NT2/D1 (cell line): ENCODE data around the gene MAN2A2.
"Not testable (repeated sequence)": the region's sequence is repeated elsewhere in the genome, so short reads cannot be mapped to it uniquely, and the experiment has no call there.

ENCODE experiments used
- SUZ12 ChIP-seq: IDR thresholded peaks from 2 replicates; pipeline ENCODE4 v1.6.1; 2011; ENCODE audit not compliant: insufficient read length, insufficient read depth; ENCODE audit errors: extremely low read depth
- ZNF274 ChIP-seq: IDR thresholded peaks from 2 replicates; pipeline ENCODE4 v1.6.1; 2011; ENCODE audit warnings: mild to moderate bottlenecking, low read depth, low read length

DNA sequence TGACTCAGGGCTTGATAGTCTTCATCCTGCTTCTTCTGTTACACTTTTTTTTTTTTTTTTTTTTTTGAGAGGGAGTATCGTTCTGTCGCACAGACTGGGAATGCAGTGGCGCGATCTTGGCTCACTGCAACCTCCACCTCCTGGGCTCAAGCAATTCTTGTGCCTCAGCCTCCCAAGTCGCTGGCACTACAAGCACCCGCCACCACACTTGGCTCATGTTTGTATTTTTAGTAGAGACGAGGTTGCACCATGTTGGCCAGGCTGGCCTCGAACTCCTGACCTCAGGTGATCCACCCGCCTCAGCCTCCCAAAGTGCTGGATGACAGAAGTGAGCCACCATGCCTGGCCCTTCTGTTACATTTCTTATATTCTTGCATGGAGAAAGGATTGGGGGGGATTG, 28.1 kb upstream of the MAN2A2 start:
- TF ChIP-seq SUZ12, ZNF274: not testable (repeated sequence)
